ENCODE measurements around the gene SPACDR. TPM values are rescaled to one million over a fixed set of nuclear protein-coding genes. Genes with fewer than 3 reads are reported as not detected.
A peak's percentile ranks its signal among the peaks of the same experiment; 100 is the strongest.

Gene SPACDR
- total and polyA plus RNA-seq, 9 of the 15 experiments (the other 6 are each of a cell fraction or from before 2014, with no cell fraction given): 0.07 to 0.55 (median 0.14) TPM; not detected in 1

DNA sequence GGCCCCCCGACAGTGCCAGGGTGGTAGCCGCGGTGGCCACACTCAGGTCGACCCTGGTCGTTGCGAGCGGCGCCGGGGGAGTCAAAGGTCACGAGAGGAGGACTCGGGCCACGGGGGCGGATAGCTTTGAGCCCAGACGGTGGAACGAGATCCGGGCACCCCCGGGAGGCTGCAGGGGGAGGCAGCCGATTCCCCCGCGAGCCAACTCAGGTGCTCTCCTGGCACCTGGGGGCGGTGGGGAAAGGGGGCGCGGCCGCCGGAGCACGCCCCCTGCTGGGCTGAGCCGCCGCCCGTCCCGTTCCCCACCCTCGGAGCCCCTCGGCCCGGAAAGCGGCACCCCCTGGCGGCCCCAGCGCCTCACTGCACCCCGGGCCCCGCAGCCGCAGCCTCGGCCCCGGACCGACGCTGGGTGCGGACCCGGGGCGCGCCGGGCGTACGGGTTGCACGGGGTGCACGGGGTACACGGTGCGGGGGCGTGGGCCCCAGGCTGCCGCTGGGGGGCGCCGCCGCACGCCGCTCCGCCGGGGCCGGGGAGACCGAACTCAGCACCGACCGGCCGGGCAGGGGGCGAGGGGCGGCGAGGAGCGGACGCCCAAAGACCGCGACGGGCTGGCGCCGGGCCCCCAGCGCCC lies 19.1 kb upstream of the SPACDR start (continued):
- TF ChIP-seq, protein P1, sequence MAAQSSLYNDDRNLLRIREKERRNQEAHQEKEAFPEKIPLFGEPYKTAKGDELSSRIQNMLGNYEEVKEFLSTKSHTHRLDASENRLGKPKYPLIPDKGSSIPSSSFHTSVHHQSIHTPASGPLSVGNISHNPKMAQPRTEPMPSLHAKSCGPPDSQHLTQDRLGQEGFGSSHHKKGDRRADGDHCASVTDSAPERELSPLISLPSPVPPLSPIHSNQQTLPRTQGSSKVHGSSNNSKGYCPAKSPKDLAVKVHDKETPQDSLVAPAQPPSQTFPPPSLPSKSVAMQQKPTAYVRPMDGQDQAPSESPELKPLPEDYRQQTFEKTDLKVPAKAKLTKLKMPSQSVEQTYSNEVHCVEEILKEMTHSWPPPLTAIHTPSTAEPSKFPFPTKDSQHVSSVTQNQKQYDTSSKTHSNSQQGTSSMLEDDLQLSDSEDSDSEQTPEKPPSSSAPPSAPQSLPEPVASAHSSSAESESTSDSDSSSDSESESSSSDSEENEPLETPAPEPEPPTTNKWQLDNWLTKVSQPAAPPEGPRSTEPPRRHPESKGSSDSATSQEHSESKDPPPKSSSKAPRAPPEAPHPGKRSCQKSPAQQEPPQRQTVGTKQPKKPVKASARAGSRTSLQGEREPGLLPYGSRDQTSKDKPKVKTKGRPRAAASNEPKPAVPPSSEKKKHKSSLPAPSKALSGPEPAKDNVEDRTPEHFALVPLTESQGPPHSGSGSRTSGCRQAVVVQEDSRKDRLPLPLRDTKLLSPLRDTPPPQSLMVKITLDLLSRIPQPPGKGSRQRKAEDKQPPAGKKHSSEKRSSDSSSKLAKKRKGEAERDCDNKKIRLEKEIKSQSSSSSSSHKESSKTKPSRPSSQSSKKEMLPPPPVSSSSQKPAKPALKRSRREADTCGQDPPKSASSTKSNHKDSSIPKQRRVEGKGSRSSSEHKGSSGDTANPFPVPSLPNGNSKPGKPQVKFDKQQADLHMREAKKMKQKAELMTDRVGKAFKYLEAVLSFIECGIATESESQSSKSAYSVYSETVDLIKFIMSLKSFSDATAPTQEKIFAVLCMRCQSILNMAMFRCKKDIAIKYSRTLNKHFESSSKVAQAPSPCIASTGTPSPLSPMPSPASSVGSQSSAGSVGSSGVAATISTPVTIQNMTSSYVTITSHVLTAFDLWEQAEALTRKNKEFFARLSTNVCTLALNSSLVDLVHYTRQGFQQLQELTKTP (IDR thresholded peaks at IDR 0.05; ENCODE audit: low read depth in 1 of 2, partially characterized antibody in 2 of 2): no peak
- TF ChIP-seq CBX2 (IDR thresholded peaks at IDR 0.05; ENCODE audit: insufficient read depth, low read length, poor library complexity, severe bottlenecking) (no peak), DIDO1 (tag; IDR thresholded peaks at IDR 0.05; ENCODE audit: low read depth) (no peak), ZNF41 (CRISPR knock-in tag; conservative IDR thresholded peaks at IDR 0.05) (no peak), MXI1 (IDR thresholded peaks at IDR 0.05; ENCODE audit: low read depth, low read length) (no peak), NEUROD1 (IDR thresholded peaks at IDR 0.05; ENCODE audit: borderline replicate concordance, low read depth, low read length, partially characterized antibody) (peak; percentile 18), FUS (optimal IDR thresholded peaks at IDR 0.05; ENCODE audit: low read depth, low read length) (peak; percentile 60), U2AF2 (optimal IDR thresholded peaks at IDR 0.05; ENCODE audit: low read depth, low read length) (no peak), CHD4 (IDR thresholded peaks at IDR 0.05; ENCODE audit: insufficient read depth, insufficient replicate concordance, low read depth, low read length, poor library complexity, severe bottlenecking) (peak; percentile 88), ESRRA (IDR thresholded peaks at IDR 0.05; ENCODE audit: borderline replicate concordance, low read depth) (peak; percentile 80; the same call in 1 of the 2 replicates), U2AF1 (optimal IDR thresholded peaks at IDR 0.05; ENCODE audit: low read depth, low read length) (peak; percentile 66)
- TF ChIP-seq, protein P2, sequence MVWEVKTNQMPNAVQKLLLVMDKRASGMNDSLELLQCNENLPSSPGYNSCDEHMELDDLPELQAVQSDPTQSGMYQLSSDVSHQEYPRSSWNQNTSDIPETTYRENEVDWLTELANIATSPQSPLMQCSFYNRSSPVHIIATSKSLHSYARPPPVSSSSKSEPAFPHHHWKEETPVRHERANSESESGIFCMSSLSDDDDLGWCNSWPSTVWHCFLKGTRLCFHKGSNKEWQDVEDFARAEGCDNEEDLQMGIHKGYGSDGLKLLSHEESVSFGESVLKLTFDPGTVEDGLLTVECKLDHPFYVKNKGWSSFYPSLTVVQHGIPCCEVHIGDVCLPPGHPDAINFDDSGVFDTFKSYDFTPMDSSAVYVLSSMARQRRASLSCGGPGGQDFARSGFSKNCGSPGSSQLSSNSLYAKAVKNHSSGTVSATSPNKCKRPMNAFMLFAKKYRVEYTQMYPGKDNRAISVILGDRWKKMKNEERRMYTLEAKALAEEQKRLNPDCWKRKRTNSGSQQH (CRISPR knock-in tag; IDR thresholded peaks at IDR 0.05): no peak
- TF ChIP-seq, protein P3, sequence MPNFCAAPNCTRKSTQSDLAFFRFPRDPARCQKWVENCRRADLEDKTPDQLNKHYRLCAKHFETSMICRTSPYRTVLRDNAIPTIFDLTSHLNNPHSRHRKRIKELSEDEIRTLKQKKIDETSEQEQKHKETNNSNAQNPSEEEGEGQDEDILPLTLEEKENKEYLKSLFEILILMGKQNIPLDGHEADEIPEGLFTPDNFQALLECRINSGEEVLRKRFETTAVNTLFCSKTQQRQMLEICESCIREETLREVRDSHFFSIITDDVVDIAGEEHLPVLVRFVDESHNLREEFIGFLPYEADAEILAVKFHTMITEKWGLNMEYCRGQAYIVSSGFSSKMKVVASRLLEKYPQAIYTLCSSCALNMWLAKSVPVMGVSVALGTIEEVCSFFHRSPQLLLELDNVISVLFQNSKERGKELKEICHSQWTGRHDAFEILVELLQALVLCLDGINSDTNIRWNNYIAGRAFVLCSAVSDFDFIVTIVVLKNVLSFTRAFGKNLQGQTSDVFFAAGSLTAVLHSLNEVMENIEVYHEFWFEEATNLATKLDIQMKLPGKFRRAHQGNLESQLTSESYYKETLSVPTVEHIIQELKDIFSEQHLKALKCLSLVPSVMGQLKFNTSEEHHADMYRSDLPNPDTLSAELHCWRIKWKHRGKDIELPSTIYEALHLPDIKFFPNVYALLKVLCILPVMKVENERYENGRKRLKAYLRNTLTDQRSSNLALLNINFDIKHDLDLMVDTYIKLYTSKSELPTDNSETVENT (CRISPR knock-in tag; IDR thresholded peaks at IDR 0.05): peak; percentile 90
- TF ChIP-seq, protein P4, sequence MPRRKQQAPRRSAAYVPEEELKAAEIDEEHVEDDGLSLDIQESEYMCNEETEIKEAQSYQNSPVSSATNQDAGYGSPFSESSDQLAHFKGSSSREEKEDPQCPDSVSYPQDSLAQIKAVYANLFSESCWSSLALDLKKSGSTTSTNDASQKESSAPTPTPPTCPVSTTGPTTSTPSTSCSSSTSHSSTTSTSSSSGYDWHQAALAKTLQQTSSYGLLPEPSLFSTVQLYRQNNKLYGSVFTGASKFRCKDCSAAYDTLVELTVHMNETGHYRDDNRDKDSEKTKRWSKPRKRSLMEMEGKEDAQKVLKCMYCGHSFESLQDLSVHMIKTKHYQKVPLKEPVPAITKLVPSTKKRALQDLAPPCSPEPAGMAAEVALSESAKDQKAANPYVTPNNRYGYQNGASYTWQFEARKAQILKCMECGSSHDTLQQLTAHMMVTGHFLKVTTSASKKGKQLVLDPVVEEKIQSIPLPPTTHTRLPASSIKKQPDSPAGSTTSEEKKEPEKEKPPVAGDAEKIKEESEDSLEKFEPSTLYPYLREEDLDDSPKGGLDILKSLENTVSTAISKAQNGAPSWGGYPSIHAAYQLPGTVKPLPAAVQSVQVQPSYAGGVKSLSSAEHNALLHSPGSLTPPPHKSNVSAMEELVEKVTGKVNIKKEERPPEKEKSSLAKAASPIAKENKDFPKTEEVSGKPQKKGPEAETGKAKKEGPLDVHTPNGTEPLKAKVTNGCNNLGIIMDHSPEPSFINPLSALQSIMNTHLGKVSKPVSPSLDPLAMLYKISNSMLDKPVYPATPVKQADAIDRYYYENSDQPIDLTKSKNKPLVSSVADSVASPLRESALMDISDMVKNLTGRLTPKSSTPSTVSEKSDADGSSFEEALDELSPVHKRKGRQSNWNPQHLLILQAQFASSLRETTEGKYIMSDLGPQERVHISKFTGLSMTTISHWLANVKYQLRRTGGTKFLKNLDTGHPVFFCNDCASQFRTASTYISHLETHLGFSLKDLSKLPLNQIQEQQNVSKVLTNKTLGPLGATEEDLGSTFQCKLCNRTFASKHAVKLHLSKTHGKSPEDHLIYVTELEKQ (CRISPR knock-in tag; IDR thresholded peaks at IDR 0.05): no peak

Data from K562 (cell line).